ENCODE results near the gene CYTH1. TPM values are rescaled to one million over a fixed set of nuclear protein-coding genes. Genes with fewer than 3 reads are reported as not detected.

The CYTH1 gene
- polyA plus RNA-seq, 1 donor from 2014 or later, result 120 TPM

GRCh38 chr17:78710607-78711006 is 71.5 kb downstream of the CYTH1 start:
- Histone ChIP-seq H3K4me3 (ENCODE audit: low read length) (no peak overlapping the region), H3K27me3 (ENCODE audit: insufficient read depth, low read depth, low read length) (no peaks in the 10 kb centered on the region), H3K36me3 (ENCODE audit: insufficient read depth, low read length) (no peaks in the 10 kb centered on the region), H3K9ac (ENCODE audit: low read length) (no peak overlapping the region), H3F3A (ENCODE audit: insufficient read depth, low read length, poor library complexity, severe bottlenecking) (no peaks in the 10 kb centered on the region), H3K9me3 (ENCODE audit: low read length) (no peaks in the 10 kb centered on the region), H3K9me2 (ENCODE audit: insufficient read depth, low read length) (no peaks in the 10 kb centered on the region), H4K20me1 (ENCODE audit: insufficient read depth) (no peaks in the 10 kb centered on the region), H3K79me2 (replicated peaks; ENCODE audit: insufficient read depth, low read length) (peaks cover 21% of the 10 kb centered on the region), H3K4me2 (ENCODE audit: low read length) (no peak overlapping the region), H2AFZ (ENCODE audit: low read depth, low read length) (no peak overlapping the region), H3K27ac (ENCODE audit: low read length) (no peak overlapping the region)
- TF ChIP-seq CTCF (IDR thresholded peaks at IDR 0.05; ENCODE audit: poor library complexity, severe bottlenecking) (no peak), EZH2 (IDR thresholded peaks at IDR 0.05; ENCODE audit: borderline replicate concordance, insufficient read depth, low read length, poor library complexity, severe bottlenecking) (no peak), SMC3 (conservative IDR thresholded peaks at IDR 0.05; ENCODE audit: poor library complexity) (no peak), MXI1 (conservative IDR thresholded peaks at IDR 0.05; ENCODE audit: poor library complexity, severe bottlenecking) (no peak), TAF1 (IDR thresholded peaks at IDR 0.05; ENCODE audit: low read depth) (no peak), POLR2AphosphoS5 (IDR thresholded peaks at IDR 0.05) (no peak), RAD21 (conservative IDR thresholded peaks at IDR 0.05) (no peak), EP300 (conservative IDR thresholded peaks at IDR 0.05; ENCODE audit: poor library complexity, severe bottlenecking) (no peak)
- TF ChIP-seq, protein P1, sequence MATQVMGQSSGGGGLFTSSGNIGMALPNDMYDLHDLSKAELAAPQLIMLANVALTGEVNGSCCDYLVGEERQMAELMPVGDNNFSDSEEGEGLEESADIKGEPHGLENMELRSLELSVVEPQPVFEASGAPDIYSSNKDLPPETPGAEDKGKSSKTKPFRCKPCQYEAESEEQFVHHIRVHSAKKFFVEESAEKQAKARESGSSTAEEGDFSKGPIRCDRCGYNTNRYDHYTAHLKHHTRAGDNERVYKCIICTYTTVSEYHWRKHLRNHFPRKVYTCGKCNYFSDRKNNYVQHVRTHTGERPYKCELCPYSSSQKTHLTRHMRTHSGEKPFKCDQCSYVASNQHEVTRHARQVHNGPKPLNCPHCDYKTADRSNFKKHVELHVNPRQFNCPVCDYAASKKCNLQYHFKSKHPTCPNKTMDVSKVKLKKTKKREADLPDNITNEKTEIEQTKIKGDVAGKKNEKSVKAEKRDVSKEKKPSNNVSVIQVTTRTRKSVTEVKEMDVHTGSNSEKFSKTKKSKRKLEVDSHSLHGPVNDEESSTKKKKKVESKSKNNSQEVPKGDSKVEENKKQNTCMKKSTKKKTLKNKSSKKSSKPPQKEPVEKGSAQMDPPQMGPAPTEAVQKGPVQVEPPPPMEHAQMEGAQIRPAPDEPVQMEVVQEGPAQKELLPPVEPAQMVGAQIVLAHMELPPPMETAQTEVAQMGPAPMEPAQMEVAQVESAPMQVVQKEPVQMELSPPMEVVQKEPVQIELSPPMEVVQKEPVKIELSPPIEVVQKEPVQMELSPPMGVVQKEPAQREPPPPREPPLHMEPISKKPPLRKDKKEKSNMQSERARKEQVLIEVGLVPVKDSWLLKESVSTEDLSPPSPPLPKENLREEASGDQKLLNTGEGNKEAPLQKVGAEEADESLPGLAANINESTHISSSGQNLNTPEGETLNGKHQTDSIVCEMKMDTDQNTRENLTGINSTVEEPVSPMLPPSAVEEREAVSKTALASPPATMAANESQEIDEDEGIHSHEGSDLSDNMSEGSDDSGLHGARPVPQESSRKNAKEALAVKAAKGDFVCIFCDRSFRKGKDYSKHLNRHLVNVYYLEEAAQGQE (IDR thresholded peaks at IDR 0.05; ENCODE audit: borderline replicate concordance), result no peak

- H3K4me3 ChIP-seq (ENCODE audit: low read length), result no peak overlapping the region
These were observed 72.3 kb downstream of the CYTH1 start for GRCh38 chr17:78709751-78710181.

More at GRCh38 chr17:78709751-78710181, 72.3 kb downstream of the CYTH1 start:
- H3K27me3 ChIP-seq (ENCODE audit: insufficient read depth, low read depth, low read length), result no peaks in the 10 kb centered on the region
- H3K36me3 ChIP-seq (ENCODE audit: insufficient read depth, low read length), result no peaks in the 10 kb centered on the region
- no peak overlapping the region for H2AFZ ChIP-seq (ENCODE audit: low read depth, low read length)
- peaks cover 13% of the 10 kb centered on the region for H3K79me2 ChIP-seq (replicated peaks; ENCODE audit: insufficient read depth, low read length)
- no peaks in the 10 kb centered on the region for H3K9me2 ChIP-seq (ENCODE audit: insufficient read depth, low read length)
- no peak overlapping the region for H3K4me2 ChIP-seq (ENCODE audit: low read length)
- H4K20me1 ChIP-seq (ENCODE audit: insufficient read depth), result no peaks in the 10 kb centered on the region
- no peak overlapping the region for H3K27ac ChIP-seq (ENCODE audit: low read length)
- no peaks in the 10 kb centered on the region for H3F3A ChIP-seq (ENCODE audit: insufficient read depth, low read length, poor library complexity, severe bottlenecking)
- TF ChIP-seq EP300 (conservative IDR thresholded peaks at IDR 0.05; ENCODE audit: poor library complexity, severe bottlenecking) (no peak), RAD21 (conservative IDR thresholded peaks at IDR 0.05) (no peak), TAF1 (IDR thresholded peaks at IDR 0.05; ENCODE audit: low read depth) (no peak), EZH2 (IDR thresholded peaks at IDR 0.05; ENCODE audit: borderline replicate concordance, insufficient read depth, low read length, poor library complexity, severe bottlenecking) (no peak), MXI1 (conservative IDR thresholded peaks at IDR 0.05; ENCODE audit: poor library complexity, severe bottlenecking) (no peak)
- TF ChIP-seq, protein P1 (IDR thresholded peaks at IDR 0.05; ENCODE audit: borderline replicate concordance), result no peak
- H3K9me3 ChIP-seq (ENCODE audit: low read length), result no peaks in the 10 kb centered on the region
- H3K9ac ChIP-seq (ENCODE audit: low read length), result no peak overlapping the region

Measured in neural cell (in vitro differentiated cells).